OCI-LY1 (cell line): ENCODE results near the gene PGAP2.

Source experiments
- CTCF ChIP-seq: fragments of 200-600 bp; sonication (generic), shearing (Covaris generic); IDR thresholded peaks from 2 replicates; pipeline ENCODE4 v1.5.1; 2017; ENCODE audit warnings: mild to moderate bottlenecking, antibody characterized with exemption, low read length, moderate library complexity, mixed read lengths
- EZH2 ChIP-seq: fragments of 200-600 bp; sonication (generic), shearing (Covaris generic); IDR thresholded peaks from 2 replicates; pipeline ENCODE4 v1.8.0; 2017; ENCODE audit warnings: borderline replicate concordance, mixed run types, mild to moderate bottlenecking, antibody characterized with exemption, low read length, moderate library complexity, mixed read lengths

- TF ChIP-seq CTCF: no peak
- TF ChIP-seq EZH2: no peak
These were observed 45.1 kb downstream of the PGAP2 start for GRCh38 chr11:3853545-3853842.
